Mucosa of gallbladder (tissue), 1 donor: ENCODE results near the gene SOX12. TPM values are rescaled to one million over a fixed set of nuclear protein-coding genes. Genes with fewer than 3 reads are reported as not detected.
"Not testable (repeated sequence)": the region's sequence is repeated elsewhere in the genome, so short reads cannot be mapped to it uniquely, and the experiment has no call there.

Experiments used
- DNase-seq: peaks from one replicate; pipeline ENCODE4 v3.0.0-alpha.2; 2020; ENCODE audit warnings: low spot score
- total RNA-seq: library from RNA; stranded (reverse); gene quantifications from one replicate; pipeline ENCODE4 v1.2.1, GENCODE V29; 2021
- donor health status: DM: no; HTN: no; CAD: no.

The SOX12 gene
- total RNA-seq, 1 donor from 2014 or later: 17.5 TPM

DNA sequence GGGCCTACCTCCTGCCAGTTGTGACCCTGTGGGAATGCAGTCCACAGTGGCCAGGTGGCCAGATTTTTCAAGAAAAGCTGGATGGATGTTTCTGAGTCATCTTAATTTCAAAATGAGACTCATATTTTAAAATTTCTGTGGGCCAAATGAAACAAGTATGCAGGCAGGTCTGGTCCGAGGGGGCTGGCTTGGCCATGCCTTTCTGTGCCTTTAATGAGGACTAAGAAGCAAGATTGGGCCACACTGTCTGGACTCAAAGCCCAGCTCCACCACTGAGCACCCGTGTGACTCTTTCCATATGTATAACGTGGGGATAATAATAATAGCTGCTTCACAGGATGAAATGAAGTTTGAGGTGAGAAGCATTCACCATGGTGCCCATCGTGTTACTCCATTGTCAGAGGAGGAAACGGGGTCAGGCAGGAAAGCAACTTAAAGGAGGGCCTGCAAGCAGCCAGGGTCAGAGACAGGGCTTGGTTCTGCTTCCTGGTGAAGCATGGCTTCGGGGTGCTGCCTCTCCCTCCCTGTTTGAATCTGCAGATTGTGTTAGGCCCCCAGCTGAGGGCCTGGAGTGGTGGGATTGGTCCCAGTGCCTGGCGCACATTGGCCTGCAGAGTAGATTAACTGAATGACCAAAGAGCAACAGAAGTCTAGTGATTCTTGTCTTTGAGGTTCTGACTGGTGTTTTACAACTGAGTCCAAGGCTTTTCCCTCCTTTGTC, 3.8 kb downstream of the SOX12 start:
- no peak for DNase-seq

DNA sequence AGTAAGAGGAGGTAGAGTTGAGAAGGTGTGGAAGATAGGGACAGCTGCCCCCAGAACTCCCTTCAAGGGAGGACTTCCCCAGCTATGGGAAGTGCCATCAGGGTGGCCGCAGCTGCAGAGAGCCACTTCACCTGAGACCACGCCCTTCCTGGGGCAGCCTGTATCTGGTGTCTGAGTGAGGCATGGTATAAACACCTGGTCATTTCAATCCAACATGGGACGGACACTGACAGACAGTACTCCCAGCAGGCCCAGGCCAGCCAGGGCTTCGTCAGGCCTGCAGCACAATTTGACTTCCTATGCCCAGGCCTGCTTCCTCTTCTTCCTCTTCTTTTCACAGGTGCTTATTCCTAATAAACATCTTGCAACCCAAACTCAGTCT, 4.5 kb downstream of the SOX12 start:
- DNase-seq: no peak

DNA sequence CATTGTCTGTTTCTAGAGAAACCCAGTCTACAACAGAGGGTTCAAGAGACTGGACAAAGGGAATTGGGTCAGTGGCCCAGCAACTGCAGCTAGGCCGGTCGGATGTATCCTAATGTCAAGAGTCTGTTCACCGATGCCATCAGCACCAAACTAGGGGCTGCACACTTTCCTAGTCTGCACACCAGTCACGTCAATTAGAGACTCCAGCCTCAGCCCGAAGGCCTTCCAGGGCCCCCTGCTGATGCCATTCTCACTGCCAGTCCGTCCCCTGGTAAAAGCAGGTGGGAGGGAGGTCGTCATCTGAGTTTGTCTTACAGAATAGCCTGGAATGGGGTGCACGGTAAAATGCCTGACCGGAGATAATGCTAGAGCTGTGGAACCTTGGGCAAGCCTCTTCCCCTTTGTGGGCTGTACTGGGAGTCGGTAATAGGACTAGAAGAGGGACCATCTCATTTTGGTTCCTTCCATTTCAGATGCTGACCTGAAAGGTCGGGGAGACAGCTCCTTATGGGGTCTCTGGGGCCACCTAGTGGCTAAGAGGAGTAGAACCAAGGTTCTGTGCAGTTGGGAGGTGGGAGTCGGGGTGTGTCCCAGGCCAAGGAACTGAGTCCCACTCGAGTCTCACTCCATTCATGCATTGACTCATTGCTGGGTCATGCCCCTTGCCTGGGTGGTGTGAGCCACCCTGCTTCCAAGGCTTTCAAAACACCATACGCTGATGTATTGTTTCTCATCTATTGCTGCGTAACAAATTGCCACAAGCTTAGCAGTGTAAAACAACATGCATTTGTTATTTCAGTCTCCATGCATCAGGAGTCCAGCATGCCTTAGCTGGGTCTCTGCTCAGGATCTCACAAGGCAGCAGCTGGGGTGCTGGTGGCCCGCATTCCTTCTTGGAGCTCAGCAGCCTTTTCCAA, 5.1 kb downstream of the SOX12 start:
- peak; percentile 48 for DNase-seq

DNA sequence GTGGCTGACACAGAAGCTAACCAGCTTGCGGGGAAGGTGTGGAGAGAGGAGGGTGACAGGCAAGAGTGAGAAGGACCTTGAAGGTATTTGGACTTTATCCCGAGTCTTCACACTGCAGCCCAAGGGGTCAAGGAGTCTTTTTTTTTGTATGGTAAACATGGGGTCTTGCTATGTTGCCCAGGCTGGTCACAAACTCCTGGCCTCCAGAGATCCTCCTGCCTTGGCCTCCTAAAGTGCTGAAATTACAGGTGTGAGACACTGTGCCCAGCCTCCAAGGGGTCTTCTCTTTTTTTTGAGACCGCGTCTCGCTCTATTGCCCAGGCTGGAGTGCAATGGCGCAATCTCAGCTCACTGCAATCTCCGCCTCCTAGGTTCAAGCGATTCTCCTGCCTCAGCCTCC, 9.2 kb downstream of the SOX12 start:
- no peak for DNase-seq

DNA sequence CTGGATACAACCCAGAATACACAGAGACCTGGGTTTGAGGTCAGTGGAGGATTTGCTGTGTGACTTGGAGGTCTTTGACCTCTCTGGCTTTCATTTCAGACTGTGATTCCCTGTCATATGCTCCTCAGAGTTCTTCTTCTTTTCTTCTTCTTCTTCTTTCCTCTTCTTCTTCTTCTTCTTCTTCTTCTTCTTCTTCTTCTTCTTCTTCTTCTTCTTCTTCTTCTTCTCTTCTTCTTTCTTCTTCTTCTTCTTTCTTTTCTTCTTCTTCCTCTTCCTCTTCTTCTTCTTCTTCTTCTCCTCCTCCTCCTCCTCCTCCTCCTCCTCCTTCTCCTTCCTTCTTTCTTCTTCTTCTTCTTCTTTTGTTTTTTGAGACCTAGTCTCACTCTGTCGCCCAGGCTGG, 10.7 kb downstream of the SOX12 start:
- not testable (repeated sequence) for DNase-seq

DNA sequence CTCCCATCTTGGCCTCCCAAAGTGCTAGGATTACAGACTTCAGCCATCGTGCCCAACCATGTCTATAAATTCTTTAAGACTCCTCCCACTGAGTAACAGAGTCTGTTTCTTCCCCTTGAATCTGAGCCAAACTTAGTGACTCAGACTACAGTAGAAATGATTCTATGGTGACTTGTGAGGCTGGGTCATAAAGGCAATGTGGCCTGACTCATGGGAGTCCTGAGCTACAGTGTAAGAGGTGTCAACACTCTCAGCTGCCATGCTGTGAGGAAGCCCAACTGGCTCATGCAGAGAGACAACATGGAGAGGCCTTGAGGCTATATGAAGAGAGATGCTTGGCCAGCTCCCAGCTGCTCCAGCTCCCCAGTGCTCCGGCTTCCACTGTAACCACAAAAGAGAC, 16.3 kb downstream of the SOX12 start:
- DNase-seq: no peak

DNA sequence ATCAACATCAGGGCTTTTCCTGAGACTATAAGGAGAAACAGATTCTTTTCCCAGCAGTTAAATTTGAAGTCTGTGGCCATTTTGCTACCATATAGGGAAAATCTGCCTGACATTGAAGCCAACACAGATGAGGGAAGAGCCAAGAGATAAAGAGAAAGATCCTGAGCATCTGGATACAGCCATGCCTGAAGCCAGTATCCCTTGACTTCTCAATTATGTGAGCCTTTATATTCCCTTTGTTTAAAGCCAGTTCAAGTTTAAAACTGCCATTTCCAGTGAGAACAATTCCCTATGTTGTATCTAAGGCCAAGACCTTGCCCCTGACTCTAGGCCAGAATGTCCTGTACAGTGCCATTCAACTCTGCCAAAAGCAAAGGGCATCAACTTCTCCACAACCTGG, 17.8 kb downstream of the SOX12 start:
- DNase-seq: no peak

DNA sequence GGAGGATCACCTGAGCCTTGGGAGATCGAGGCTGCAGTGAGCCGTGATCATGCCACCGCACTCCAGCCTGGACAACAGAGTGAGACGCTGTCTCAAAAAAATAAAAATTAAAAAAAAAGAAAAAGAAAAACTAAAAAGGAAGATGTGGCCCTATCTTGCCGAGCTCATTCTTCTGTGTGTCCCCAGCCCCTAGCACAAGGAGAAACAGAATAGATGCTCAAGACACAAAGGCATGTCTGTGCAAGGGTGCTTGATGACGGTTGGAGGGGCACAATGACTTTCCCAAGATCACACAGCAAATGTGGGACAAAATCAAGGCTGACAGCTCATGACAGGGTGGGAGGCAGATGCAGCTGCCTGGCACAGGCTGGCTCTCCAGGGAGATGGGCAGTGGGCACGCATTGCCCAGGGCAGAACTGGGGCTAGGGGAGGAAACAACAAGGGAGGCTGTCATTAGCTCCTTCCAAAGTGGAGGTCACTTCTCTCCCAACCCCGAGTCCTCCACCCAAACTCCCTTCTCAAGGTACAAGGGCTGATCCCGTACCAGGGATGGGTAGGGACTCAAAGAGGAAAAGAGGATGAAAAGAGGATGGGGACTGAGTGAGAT, 20.8 kb downstream of the SOX12 start:
- no peak for DNase-seq

DNA sequence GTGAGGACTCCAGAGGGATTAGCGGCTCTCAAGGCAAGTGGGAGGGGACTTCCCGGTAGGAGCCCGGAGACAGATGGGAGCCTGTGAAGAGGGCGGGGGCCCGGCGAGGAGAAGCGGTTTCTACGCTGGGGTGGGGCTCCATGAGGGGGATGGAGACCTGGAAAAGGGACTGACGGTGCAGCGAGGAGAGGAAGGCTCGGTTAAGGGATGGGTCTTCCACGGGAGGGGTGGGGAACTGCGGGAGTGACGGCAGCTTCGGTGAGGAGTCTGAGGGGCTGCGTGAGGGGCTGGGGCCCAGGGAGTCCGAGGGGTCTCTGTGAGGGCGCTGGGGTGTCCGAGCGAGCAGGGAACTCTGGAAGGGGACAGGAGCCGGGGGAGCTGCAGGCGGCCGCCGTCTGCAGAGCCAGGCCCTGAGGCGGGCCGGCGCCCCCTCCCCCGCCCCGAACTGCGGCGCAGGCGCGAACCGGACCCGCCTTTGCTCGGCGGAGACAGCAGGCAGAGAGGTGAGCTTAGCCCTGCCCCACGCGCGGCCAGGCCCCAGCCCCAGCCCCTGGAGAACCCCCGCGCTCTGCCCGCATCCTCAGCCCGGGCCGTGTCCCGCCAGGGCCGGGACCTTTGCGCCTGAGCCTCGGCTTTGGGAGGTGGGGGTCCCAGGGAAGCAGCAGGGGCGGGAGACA, 21.4 kb downstream of the SOX12 start, which contains the start of gene NRSN2:
NRSN2 (plus strand) TSS at position 472 of the 677 bp plus-strand sequence. CDS start 2,533 bp downstream, outside the sequence.
- DNase-seq: peak; percentile 33

DNA sequence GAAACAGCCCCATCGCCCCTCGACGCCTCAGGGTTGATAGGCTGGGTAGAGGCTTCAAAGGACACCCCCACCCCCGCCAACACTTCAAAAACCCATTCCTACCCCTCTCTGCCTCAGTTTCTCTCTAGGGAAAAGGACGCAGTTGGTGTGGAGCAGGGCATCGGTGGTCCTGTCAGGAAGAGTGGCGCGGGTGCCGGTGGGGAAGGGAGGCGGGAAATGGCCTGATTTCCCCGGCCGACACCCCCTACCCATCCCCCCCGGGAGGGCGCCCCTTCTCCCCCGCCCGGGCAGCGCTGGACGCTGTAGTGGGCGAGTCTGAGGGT, 21.9 kb downstream of the SOX12 start:
- DNase-seq: no peak

DNA sequence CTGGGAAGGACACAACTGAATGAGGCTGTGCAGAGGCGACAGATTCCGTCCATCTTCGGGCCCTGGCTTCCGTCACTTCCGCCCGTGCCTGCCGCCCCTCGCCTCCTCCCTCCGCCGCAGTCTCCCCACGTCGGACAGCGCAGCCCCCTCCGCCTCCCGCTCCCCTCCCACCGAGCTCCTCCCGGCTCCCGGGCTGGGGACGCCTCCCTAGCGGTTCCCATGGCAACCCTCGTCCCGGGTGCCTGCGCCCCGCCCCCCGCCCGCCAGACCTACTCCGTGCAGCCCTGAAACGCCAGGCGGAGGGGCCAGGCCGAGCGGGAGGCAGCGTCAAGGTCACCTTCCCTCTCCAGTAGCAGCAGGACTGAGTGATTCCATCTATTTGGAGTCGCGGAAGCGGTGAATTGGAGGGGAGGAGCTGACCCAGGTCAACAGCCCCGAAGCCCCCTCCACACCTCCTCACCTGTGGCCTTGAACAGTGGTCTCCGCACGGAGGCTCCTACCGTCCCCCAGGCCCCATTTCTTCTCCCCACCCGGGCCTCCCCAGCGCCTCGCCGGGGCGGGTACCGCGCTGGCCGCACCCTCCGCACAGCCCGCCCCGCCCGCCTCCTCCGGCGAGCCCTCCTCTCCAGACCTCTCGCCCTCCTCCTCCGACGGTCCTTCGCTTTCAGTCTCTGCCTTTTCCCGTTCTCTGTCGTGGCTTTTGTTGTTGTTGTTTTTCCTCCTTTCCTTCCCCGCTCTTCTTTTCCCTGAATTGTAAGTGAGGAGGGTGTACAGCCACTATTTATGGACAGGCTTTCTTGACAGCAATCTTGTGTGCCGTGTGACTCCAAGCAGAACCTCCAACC, 22.5 kb downstream of the SOX12 start:
- DNase-seq: peak; percentile 88

DNA sequence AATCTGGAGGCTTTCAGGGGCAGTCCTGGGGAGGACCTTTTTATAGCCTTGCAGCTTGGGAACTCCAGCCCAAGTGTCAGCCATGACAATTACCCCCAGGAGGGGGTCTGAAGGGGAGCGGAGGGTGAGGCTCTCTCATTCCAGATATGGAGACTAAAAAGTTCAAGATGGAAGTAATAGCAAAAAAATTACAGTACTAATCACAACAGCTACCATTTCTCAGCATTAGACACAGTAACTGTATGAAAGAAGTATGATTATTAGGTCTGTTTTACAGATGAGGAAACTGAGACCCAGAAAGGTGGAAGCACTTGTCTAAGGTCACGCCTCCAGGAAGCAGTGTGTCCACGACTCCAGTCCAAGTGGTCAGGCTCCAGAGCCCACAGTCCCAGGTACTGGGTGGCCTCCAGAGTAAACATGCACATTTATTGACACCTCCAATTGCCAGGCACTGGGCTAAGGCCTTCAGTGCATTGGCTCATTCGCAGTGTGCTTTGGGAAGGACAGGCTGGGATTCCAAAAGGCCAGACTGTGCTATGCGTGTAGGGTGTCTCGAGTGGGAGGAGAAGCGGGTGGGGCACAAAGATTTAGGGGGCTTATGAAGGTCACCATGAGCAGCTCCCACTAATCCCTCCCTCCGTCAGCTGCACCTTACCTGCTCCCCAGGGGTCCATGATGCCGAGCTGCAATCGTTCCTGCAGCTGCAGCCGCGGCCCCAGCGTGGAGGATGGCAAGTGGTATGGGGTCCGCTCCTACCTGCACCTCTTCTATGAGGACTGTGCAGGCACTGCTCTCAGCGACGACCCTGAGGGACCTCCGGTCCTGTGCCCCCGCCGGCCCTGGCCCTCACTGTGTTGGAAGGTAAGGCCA, 23.9 kb downstream of the SOX12 start:
- DNase-seq: no peak

DNA sequence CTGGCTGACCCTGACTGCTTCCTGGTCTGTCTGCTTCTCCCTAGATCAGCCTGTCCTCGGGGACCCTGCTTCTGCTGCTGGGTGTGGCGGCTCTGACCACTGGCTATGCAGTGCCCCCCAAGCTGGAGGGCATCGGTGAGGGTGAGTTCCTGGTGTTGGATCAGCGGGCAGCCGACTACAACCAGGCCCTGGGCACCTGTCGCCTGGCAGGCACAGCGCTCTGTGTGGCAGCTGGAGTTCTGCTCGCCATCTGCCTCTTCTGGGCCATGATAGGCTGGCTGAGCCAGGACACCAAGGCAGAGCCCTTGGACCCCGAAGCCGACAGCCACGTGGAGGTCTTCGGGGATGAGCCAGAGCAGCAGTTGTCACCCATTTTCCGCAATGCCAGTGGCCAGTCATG, 27.8 kb downstream of the SOX12 start:
- DNase-seq: no peak

DNA sequence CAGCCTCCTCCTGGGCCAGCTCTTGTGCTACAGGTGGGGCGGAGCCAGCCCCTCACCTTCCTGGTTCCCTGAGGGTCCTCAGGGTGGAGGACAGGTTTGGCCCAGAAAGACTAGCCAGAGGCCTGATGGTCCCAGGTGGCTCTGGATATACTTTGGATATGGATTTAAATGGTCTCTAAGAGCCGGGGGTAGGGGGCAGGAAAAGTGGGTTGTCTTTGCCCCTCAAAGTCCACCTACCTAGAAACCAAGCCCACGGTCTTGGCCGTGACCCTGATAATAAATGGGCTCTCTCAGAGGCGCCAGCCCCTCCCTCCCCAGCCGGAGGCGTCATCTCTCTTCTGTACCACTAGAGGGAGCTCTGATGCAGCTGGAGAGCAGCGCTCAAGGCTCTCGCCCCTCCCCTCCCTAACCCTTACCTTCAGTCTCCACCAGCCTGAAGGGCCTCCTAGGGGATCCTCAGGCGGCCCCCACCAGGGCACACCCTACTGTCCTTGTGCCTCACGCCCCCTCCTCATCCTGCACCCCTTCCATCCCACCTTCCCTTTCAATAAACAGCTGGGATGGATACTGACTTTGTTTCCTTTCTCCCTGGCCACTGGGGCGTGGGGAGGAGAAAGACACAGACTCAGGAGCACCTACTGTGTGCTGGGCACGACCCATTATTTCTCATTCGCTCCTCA, 29.1 kb downstream of the SOX12 start:
- peak; percentile 72 for DNase-seq

DNA sequence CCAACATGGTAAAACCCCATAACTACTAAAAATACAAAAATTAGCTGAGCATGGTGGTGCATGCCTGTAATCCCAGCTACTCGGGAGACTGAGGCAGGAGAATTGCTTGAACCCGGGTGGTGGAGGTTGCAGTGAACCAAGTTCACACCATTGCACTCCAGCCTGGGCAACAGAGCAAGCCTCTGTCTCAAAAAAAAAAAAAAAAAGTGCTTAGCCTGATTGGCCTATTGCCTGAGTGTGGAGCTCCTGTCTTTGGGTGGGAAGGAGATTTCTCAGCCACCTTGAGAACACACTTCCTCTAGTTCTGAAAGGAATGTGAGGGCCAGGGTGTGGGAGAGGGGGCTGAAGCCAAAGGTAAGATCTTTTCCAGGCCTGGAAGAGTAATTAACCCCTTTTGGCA, 30.8 kb downstream of the SOX12 start:
- not testable (repeated sequence) for DNase-seq

DNA sequence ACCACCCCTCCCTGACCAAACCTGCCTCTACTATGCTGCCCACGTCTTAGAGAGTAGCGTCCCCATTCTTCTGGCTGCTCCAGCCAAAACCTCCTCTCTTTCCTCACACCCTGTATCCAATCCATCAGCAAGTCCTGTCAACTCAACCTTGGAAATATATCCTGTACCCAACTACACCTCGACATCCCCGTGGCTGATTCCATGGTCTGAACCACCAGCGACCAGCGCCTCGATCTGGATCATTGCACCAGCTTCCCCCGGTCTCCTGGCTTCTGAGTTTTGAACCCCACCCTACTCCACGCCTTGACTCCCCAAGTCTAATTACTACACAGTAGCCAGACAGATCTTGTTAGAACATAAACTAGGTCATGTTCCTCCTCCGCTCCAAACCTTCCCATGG, 31.4 kb downstream of the SOX12 start:
- DNase-seq: no peak

DNA sequence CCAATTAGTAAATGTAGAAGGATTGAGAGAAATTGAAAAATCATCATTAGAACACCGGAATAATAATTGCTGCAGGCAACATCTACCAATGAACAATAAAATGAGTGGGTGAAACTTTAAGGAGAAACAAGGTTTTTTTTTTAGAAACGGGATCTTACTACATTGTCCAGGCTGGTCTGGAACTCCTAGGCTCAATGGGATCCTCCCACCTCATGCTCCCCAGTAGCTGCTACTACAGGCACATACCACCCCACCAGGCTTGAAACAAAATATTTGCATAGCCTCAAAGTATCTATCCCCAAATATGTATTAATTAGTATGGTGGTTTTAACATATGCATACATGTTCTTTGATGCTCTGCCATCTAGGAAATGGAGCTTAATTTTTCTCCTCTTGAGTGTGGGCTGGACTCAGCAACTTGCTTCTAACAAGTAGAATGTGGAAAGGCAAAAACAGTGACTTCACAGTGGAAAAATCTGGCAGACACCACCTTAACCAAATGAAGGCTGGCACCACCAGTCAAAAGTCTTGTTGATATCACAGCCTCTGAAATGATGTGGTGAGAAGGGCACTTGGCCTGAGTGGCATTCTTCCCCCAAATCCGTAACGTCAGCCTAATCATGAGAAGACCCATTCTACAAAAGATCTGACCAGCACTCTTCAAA, 33.7 kb downstream of the SOX12 start:
- DNase-seq: no peak

DNA sequence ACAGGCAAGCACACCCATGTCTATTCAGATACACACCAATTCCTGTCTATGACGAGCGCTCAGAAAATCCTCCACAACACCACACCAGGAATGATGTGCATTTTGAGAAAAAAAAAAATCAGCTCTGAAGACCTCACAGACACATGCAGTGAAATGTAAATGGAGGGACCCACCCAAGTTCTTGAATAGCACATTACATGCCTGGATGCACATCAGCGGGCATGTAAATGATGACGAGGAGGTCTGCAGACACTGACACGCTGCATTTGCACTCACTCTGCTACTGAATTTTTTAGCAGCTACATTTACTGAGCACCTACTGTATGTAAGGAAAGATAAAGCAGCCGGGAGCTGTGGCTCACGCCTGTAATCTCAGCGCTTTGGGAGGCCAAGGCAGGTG, 36.2 kb downstream of the SOX12 start:
- no peak for DNase-seq
